HEK293 (cell line): ENCODE measurements around the gene ZBTB18.

Source experiments
- CTCF ChIA-PET: fragments of 350-600 bp; formaldehyde crosslinking; extraction: SDS; loops from one replicate; lab custom pipeline; 2021; ENCODE audit warnings: antibody characterized with exemption; lab: Yijun Ruan, JAX
- POLR2A ChIA-PET: fragments of 300-600 bp; formaldehyde crosslinking; extraction: SDS; loops from one replicate; lab custom pipeline; 2020; ENCODE audit warnings: antibody characterized with exemption, inconsistent platforms; lab: Yijun Ruan, JAX
- H3K27ac ChIP-seq: fragments of 200-500 bp; sonication (Bioruptor generic); 2 replicates; pipeline ENCODE4 v1.5.1; 2014; ENCODE audit warnings: low read depth, low read length, control low read depth, inconsistent platforms; ENCODE audit errors: extremely low read depth
- H3K36me3 ChIP-seq, 2 experiments: fragments of 200-500 bp in 1 of 2; sonication (Bioruptor generic) in 1 of 2; 1 replicate in 1 of 2; 2 replicates in 1 of 2; pipeline ENCODE4 v1.5.1; 2014 to 2017; ENCODE audit warnings: inconsistent platforms in 2 of 2, low read length in 2 of 2; ENCODE audit not compliant: control insufficient read depth in 2 of 2, insufficient read depth in 1 of 2
- H3K4me1 ChIP-seq: fragments of 200-500 bp; sonication (Bioruptor generic); 2 replicates; pipeline ENCODE4 v1.5.1; 2014; ENCODE audit warnings: mild to moderate bottlenecking, low read length, inconsistent platforms; ENCODE audit not compliant: control insufficient read depth, insufficient read depth
- H3K4me3 ChIP-seq: 2 replicates; pipeline ENCODE4 v1.5.1; 2011; ENCODE audit warnings: low read depth, mild to moderate bottlenecking, control low read depth, low read length, moderate library complexity
- H3K9me3 ChIP-seq: fragments of 200-500 bp; sonication (Bioruptor generic); 2 replicates; pipeline ENCODE4 v1.5.1; 2014; ENCODE audit warnings: low read depth, low read length, inconsistent platforms; ENCODE audit not compliant: control insufficient read depth, insufficient read depth
- EGR2 ChIP-seq: fragments of 450-650 bp; formaldehyde crosslinking; IDR thresholded peaks from 2 replicates; pipeline ENCODE4 v1.5.1; 2016; ENCODE audit warnings: low read depth, missing biosample characterization, missing genetic modification characterization
- ELK4 ChIP-seq: IDR thresholded peaks from 2 replicates; pipeline ENCODE4 v1.6.1; 2011; ENCODE audit warnings: mild to moderate bottlenecking, low read depth, low read length, borderline replicate concordance
- FEZF1 ChIP-seq: fragments of 450-650 bp; formaldehyde crosslinking; IDR thresholded peaks from 2 replicates; pipeline ENCODE4 v1.5.1; 2016; ENCODE audit warnings: missing biosample characterization, missing genetic modification characterization
- KLF7 ChIP-seq: fragments of 450-650 bp; formaldehyde crosslinking; IDR thresholded peaks from 2 replicates; pipeline ENCODE4 v1.5.1; 2016; ENCODE audit warnings: missing biosample characterization, missing genetic modification characterization, borderline replicate concordance
- MEIS1 ChIP-seq: sonication (generic); formaldehyde crosslinking; IDR thresholded peaks from 2 replicates; pipeline ENCODE4 v1.8.1; 2022; ENCODE audit warnings: missing genetic modification reagents, mild to moderate bottlenecking, borderline replicate concordance
- PATZ1 ChIP-seq: fragments of 450-650 bp; formaldehyde crosslinking; IDR thresholded peaks from 2 replicates; pipeline ENCODE4 v1.5.1; 2016; ENCODE audit warnings: missing biosample characterization, missing genetic modification characterization
- PRDM10 ChIP-seq: fragments of 450-650 bp; formaldehyde crosslinking; IDR thresholded peaks from 2 replicates; pipeline ENCODE4 v1.5.1; 2016; ENCODE audit warnings: missing biosample characterization, missing genetic modification characterization
- ZBTB26 ChIP-seq: fragments of 450-650 bp; formaldehyde crosslinking; optimal IDR thresholded peaks from 2 replicates; pipeline ENCODE3; 2016; ENCODE audit warnings: missing biosample characterization, mild to moderate bottlenecking, missing genetic modification characterization
- ZFHX2 ChIP-seq: fragments of 450-650 bp; formaldehyde crosslinking; conservative IDR thresholded peaks from 2 replicates; pipeline ENCODE4 v1.5.1; 2016; ENCODE audit warnings: missing biosample characterization, missing genetic modification characterization
- ZNF155 ChIP-seq: fragments of 450-650 bp; formaldehyde crosslinking; IDR thresholded peaks from 2 replicates; pipeline ENCODE4 v1.5.1; 2016; ENCODE audit warnings: missing biosample characterization, missing genetic modification characterization
- ZNF266 ChIP-seq: fragments of 450-650 bp; formaldehyde crosslinking; IDR thresholded peaks from 2 replicates; pipeline ENCODE4 v1.5.1; 2016; ENCODE audit warnings: missing biosample characterization, missing genetic modification characterization, low read depth
- ZNF350 ChIP-seq: fragments of 450-650 bp; formaldehyde crosslinking; IDR thresholded peaks from 2 replicates; pipeline ENCODE4 v1.5.0; 2017; ENCODE audit warnings: missing biosample characterization, mild to moderate bottlenecking, missing genetic modification characterization
- ZNF37A ChIP-seq: fragments of 450-650 bp; IDR thresholded peaks from 2 replicates; pipeline ENCODE4 v1.5.1; 2018; ENCODE audit warnings: missing biosample characterization, missing genetic modification characterization
- ZNF394 ChIP-seq: fragments of 450-650 bp; formaldehyde crosslinking; IDR thresholded peaks from 2 replicates; pipeline ENCODE4 v1.5.1; 2016; ENCODE audit warnings: missing biosample characterization, missing genetic modification characterization, mild to moderate bottlenecking, moderate library complexity, borderline replicate concordance
- ZNF530 ChIP-seq: fragments of 450-650 bp; formaldehyde crosslinking; IDR thresholded peaks from 2 replicates; pipeline ENCODE4 v1.5.1; 2016; ENCODE audit warnings: low read depth, missing biosample characterization, missing genetic modification characterization
- ZNF555 ChIP-seq: fragments of 450-650 bp; formaldehyde crosslinking; conservative IDR thresholded peaks from 2 replicates; pipeline ENCODE4 v1.5.1; 2017; ENCODE audit warnings: missing biosample characterization, mild to moderate bottlenecking, missing genetic modification characterization, inconsistent platforms
- ZNF560 ChIP-seq: fragments of 450-650 bp; formaldehyde crosslinking; IDR thresholded peaks from 2 replicates; pipeline ENCODE4 v1.5.1; 2017; ENCODE audit warnings: missing biosample characterization, missing genetic modification characterization, borderline replicate concordance
- ZNF747 ChIP-seq: fragments of 450-650 bp; formaldehyde crosslinking; IDR thresholded peaks from 2 replicates; pipeline ENCODE4 v1.5.1; 2016; ENCODE audit warnings: missing biosample characterization, missing genetic modification characterization
- ZXDB ChIP-seq: fragments of 450-650 bp; formaldehyde crosslinking; IDR thresholded peaks from 2 replicates; pipeline ENCODE4 v1.5.1; 2016; ENCODE audit warnings: missing biosample characterization, missing genetic modification characterization

ZBTB18 gene

GRCh38 chr1:244022311-244022710 is 28.8 kb upstream of the ZBTB18 start:
- Histone ChIP-seq H3K9me3 (no peaks in the 10 kb centered on the region), H3K36me3 (no peaks in the 10 kb centered on the region), H3K4me3 (no peak overlapping the region), H3K4me1 (no peaks in the 10 kb centered on the region), H3K27ac (no peak overlapping the region)
- no peak for TF ChIP-seq ZNF530
- TF ChIP-seq ZNF747 (tag by site-specific recombination): no peak
- TF ChIP-seq MEIS1 (CRISPR knock-in tag): no peak
- no peak for TF ChIP-seq ZNF155 (tag by site-specific recombination)
- TF ChIP-seq ZNF37A (tag by site-specific recombination): no peak
- TF ChIP-seq ELK4: no peak
- TF ChIP-seq PRDM10 (tag by site-specific recombination): no peak
- TF ChIP-seq ZNF394 (tag by site-specific recombination): no peak
- CTCF ChIA-PET: no interaction called here
- POLR2A ChIA-PET: no interaction called here

- H3K4me1 ChIP-seq: no peaks in the 10 kb centered on the region
- no peak for TF ChIP-seq ZNF560 (tag by site-specific recombination)
- TF ChIP-seq EGR2 (tag by site-specific recombination): peak; percentile 96
- TF ChIP-seq PATZ1 (tag by site-specific recombination): no peak
- TF ChIP-seq ZNF555 (tag by site-specific recombination): no peak
- peak; percentile 63 for TF ChIP-seq ZFHX2 (tag by site-specific recombination)
- TF ChIP-seq, all 188 proteins: peak for 2
- Histone ChIP-seq H3K4me3 (no peak overlapping the region), H3K9me3 (no peaks in the 10 kb centered on the region), H3K36me3 (no peaks in the 10 kb centered on the region), H3K27ac (no peak overlapping the region)
- CTCF ChIA-PET: interaction anchor here (0.5 kb wide), 1 partner anchor 90 kb away, joined by 3 read pairs; no protein-coding TSS in a partner anchor
- POLR2A ChIA-PET: no interaction called here
These were observed 28.1 kb upstream of the ZBTB18 start for GRCh38 chr1:244022864-244023440.

- no peaks in the 10 kb centered on the region for H3K36me3 ChIP-seq
- H3K4me1 ChIP-seq: no peaks in the 10 kb centered on the region
- POLR2A ChIA-PET: no interaction called here
- CTCF ChIA-PET: interaction anchor here (0.5 to 0.7 kb wide), 2 partner anchors 246 to 360 kb away, joined by 3 to 4 read pairs; no protein-coding TSS in a partner anchor
- no peak overlapping the region for H3K4me3 ChIP-seq
- no peaks in the 10 kb centered on the region for H3K9me3 ChIP-seq
- H3K27ac ChIP-seq: no peak overlapping the region
- TF ChIP-seq KLF7 (tag by site-specific recombination) (no peak), FEZF1 (no peak), PATZ1 (tag by site-specific recombination) (no peak), ZNF266 (tag by site-specific recombination) (no peak), ZXDB (tag by site-specific recombination) (no peak), ZNF350 (tag by site-specific recombination) (no peak), ZBTB26 (tag by site-specific recombination) (no peak)
These were observed 23.5 kb upstream of the ZBTB18 start for GRCh38 chr1:244027491-244028145.
